ENCODE measurements around the gene DDB1.

The DDB1 gene

GRCh38 chr11:61353131-61354067 is 20.5 kb upstream of the DDB1 start:
- Mint-ChIP-seq H3K4me1 (no peaks in the 10 kb centered on the region), H3K9me3 (no peaks in the 10 kb centered on the region), H3K4me3 (no peak overlapping the region), H3K27me3 (ENCODE audit: low read depth, poor library complexity) (peaks cover 5% of the 10 kb centered on the region), H3K36me3 (ENCODE audit: low read depth) (peaks cover 4% of the 10 kb centered on the region), H3K27ac (peak overlapping the region; percentile 62)
- no peak for DNase-seq
- TF ChIP-seq CTCF (IDR thresholded peaks at IDR 0.05): no peak

- Mint-ChIP-seq H3K4me1 (no peaks in the 10 kb centered on the region), H3K36me3 (ENCODE audit: low read depth) (peaks cover 4% of the 10 kb centered on the region), H3K9me3 (no peaks in the 10 kb centered on the region), H3K27me3 (ENCODE audit: low read depth, poor library complexity) (peaks cover 2% of the 10 kb centered on the region), H3K27ac (no peak overlapping the region), H3K4me3 (no peak overlapping the region)
- no peak for DNase-seq
- no peak for TF ChIP-seq CTCF (IDR thresholded peaks at IDR 0.05)
Measured at GRCh38 chr11:61352038-61352437, 19.1 kb upstream of the DDB1 start.

GRCh38 chr11:61350803-61351202 is 17.9 kb upstream of the DDB1 start:
- Mint-ChIP-seq H3K27me3 (ENCODE audit: low read depth, poor library complexity) (peaks cover 2% of the 10 kb centered on the region), H3K27ac (no peak overlapping the region), H3K36me3 (ENCODE audit: low read depth) (peaks cover 4% of the 10 kb centered on the region), H3K9me3 (no peaks in the 10 kb centered on the region), H3K4me3 (no peak overlapping the region), H3K4me1 (no peaks in the 10 kb centered on the region)
- no peak for DNase-seq
- TF ChIP-seq CTCF (IDR thresholded peaks at IDR 0.05): no peak

GRCh38 chr11:61350336-61350735 is 17.4 kb upstream of the DDB1 start:
- H3K4me3 Mint-ChIP-seq: no peak overlapping the region
- H3K27me3 Mint-ChIP-seq (ENCODE audit: low read depth, poor library complexity): peaks cover 2% of the 10 kb centered on the region
- H3K27ac Mint-ChIP-seq: no peak overlapping the region
- peaks cover 4% of the 10 kb centered on the region for H3K36me3 Mint-ChIP-seq (ENCODE audit: low read depth)
- TF ChIP-seq CTCF (IDR thresholded peaks at IDR 0.05): no peak
- H3K9me3 Mint-ChIP-seq: no peaks in the 10 kb centered on the region
- no peak for DNase-seq
- H3K4me1 Mint-ChIP-seq: no peaks in the 10 kb centered on the region

GRCh38 chr11:61349916-61350315 is 17.0 kb upstream of the DDB1 start:
- H3K27ac Mint-ChIP-seq: peak overlapping the region; percentile 81
- DNase-seq: no peak
- H3K36me3 Mint-ChIP-seq (ENCODE audit: low read depth): peaks cover 4% of the 10 kb centered on the region
- H3K4me3 Mint-ChIP-seq: no peak overlapping the region
- H3K27me3 Mint-ChIP-seq (ENCODE audit: low read depth, poor library complexity): peaks cover 2% of the 10 kb centered on the region
- no peaks in the 10 kb centered on the region for H3K9me3 Mint-ChIP-seq
- no peaks in the 10 kb centered on the region for H3K4me1 Mint-ChIP-seq
- no peak for TF ChIP-seq CTCF (IDR thresholded peaks at IDR 0.05)
